Effector memory CD8-positive, alpha-beta T cell (primary cell): ENCODE data around the gene DERL2.
A peak's percentile ranks its signal among the peaks of the same experiment; 100 is the strongest.

Experiments
- ATAC-seq: fragments of 150-1000 bp; cut with Tn5 transposase; replicated peaks from 2 replicates; pipeline ENCODE4 v1.10.0; 2021; ENCODE audit warnings: mild to moderate bottlenecking, moderate library complexity
- DNase-seq, 3 experiments: peaks; one replicate each; pipeline ENCODE4 v3.0.0; 2021
- H3K27ac Mint-ChIP-seq, 2 donors: one replicate each; pipeline ENCODE4 v1.8.0; 2022; ENCODE audit warnings: mild to moderate bottlenecking in 2 of 2, mixed read lengths in 2 of 2, moderate library complexity in 2 of 2
- H3K27me3 Mint-ChIP-seq, 2 donors: one replicate each; pipeline ENCODE4 v1.8.0; 2022; ENCODE audit warnings: mixed read lengths in 2 of 2
- H3K36me3 Mint-ChIP-seq: one replicate; pipeline ENCODE4 v1.8.0; 2022; ENCODE audit warnings: mild to moderate bottlenecking, moderate library complexity, mixed read lengths; ENCODE audit not compliant: insufficient read depth
- H3K4me1 Mint-ChIP-seq, 2 donors: one replicate each; pipeline ENCODE4 v1.8.0; 2022; ENCODE audit warnings: low read depth in 2 of 2, mixed read lengths in 2 of 2
- H3K4me3 Mint-ChIP-seq, 2 donors: one replicate each; pipeline ENCODE4 v1.8.0; 2022; ENCODE audit warnings: mild to moderate bottlenecking in 2 of 2, mixed read lengths in 2 of 2, moderate library complexity in 2 of 2
- H3K9me3 Mint-ChIP-seq, 2 donors: one replicate each; pipeline ENCODE4 v1.8.0; 2022; ENCODE audit warnings: mixed read lengths in 2 of 2

DERL2 gene

DNA sequence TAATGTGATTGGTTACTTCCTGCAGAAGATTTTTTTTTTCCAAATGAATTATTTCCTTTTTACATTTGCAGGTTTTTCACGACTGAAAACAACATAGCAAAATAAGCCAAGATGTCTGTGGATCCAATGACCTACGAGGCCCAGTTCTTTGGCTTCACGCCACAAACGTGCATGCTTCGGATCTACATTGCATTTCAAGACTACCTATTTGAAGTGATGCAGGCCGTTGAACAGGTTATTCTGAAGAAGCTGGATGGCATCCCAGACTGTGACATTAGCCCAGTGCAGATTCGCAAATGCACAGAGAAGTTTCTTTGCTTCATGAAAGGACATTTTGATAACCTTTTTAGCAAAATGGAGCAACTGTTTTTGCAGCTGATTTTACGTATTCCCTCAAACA is 2.8 kb upstream of the DERL2 start:
- peak overlapping the region in 1 of 2 donors; percentile 14 for H3K27ac Mint-ChIP-seq
- peaks cover 22 to 25% of the 10 kb centered on the region in 2 donors for H3K4me1 Mint-ChIP-seq
- no peak for ATAC-seq
- no peaks in the 10 kb centered on the region for H3K27me3 Mint-ChIP-seq
- H3K4me3 Mint-ChIP-seq, result no peak overlapping the region
- no peaks in the 10 kb centered on the region for H3K9me3 Mint-ChIP-seq
- DNase-seq, result no peak
- peaks cover 48% of the 10 kb centered on the region for H3K36me3 Mint-ChIP-seq

- DNase-seq, result peak; percentile 93 to 97 (median 94)
- H3K9me3 Mint-ChIP-seq, result no peaks in the 10 kb centered on the region
- H3K27me3 Mint-ChIP-seq, result no peaks in the 10 kb centered on the region
- peaks cover 23 to 29% of the 10 kb centered on the region in 2 donors for H3K4me1 Mint-ChIP-seq
- peak within 1 kb of the TSS; percentile 97 to 99 for H3K27ac Mint-ChIP-seq
- H3K4me3 Mint-ChIP-seq, result peak within 1 kb of the TSS; percentile 95 to 96
- H3K36me3 Mint-ChIP-seq, result peaks cover 71% of the 10 kb centered on the region
- peak; percentile 85 for ATAC-seq
These were observed 487 bp upstream of the DERL2 start, which contains the start of gene MIS12 for GRCh38 chr17:5486206-5487124. Gene MIS12 (plus strand): TSS chr17:5486566. CDS start chr17:5488863, 2,297 bp downstream.

DNA sequence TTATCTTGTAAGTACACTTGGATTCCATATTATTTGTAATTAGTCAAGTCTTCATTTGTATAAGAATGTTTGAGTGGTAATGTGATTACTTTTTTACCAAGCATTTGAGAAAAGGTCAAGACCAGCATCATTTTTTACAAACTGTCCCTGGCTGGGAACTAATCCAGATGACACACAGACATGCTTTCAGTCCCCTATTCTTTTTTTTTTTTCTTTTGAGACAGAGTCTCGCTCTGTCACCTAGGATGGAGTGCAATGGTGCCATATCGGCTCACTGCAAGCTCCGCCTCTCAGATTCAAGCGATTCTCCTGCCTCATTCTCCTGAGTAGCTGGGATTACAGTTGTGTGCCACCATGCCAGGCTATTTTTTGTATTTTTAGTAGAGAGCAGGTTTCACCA is 4.5 kb downstream of the DERL2 start:
- no peak for ATAC-seq
- H3K4me3 Mint-ChIP-seq, result no peak overlapping the region
- H3K4me1 Mint-ChIP-seq, result peaks cover 21 to 31% of the 10 kb centered on the region in 2 donors
- peaks cover 92% of the 10 kb centered on the region for H3K36me3 Mint-ChIP-seq
- H3K9me3 Mint-ChIP-seq, result no peaks in the 10 kb centered on the region
- H3K27me3 Mint-ChIP-seq, result no peaks in the 10 kb centered on the region
- H3K27ac Mint-ChIP-seq, result peak overlapping the region; percentile 19 to 44
- no peak for DNase-seq

DNA sequence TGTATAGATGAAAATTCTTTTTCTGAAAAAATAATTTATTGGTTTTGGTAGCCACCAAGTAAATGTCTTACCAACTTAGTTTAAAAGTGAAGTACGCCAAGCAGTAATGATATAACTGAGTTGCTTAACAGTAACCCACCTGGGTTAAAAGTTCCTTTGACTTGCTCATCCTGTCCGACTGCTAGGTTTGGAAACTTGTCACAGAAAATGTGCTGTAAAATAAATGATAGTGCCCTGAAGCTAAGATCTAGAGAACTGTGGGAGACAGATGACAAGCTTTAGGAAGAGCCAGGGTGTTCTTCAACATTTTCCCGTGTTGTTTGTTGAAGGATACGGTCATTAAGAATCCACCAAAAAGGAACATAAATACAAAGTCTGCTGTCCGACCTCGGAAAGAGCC is 5.0 kb downstream of the DERL2 start:
- Mint-ChIP-seq H3K27ac (no peak overlapping the region), H3K27me3 (no peaks in the 10 kb centered on the region), H3K9me3 (no peaks in the 10 kb centered on the region), H3K4me3 (no peak overlapping the region), H3K4me1 (peaks cover 21 to 31% of the 10 kb centered on the region in 2 donors), H3K36me3 (peaks cover 92% of the 10 kb centered on the region)
- ATAC-seq, result no peak
- no peak for DNase-seq

DNA sequence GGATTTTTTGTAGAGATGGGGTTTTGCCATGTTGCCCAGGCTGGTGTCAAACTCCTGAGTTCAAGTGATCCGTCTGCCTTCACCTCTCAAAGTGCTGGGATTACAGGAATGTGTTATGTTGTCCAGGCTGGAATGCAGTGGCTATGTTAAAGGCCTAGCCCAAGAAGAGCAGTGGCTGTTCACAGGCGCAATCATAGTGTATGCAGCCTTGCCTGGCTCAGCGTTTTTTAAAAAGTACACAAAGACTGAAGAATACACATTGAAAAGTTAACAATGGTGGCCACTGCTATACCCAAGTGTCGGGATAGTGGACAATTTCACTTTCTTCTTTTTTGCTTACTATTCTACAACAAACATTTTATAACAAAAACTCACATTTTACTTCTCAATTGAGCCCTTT is 7.0 kb downstream of the DERL2 start:
- Mint-ChIP-seq H3K27ac (no peak overlapping the region), H3K4me3 (no peak overlapping the region), H3K36me3 (peaks cover 99% of the 10 kb centered on the region), H3K27me3 (no peaks in the 10 kb centered on the region), H3K9me3 (no peaks in the 10 kb centered on the region), H3K4me1 (peaks cover 16% of the 10 kb centered on the region in 2 donors)
- DNase-seq, result no peak
- no peak for ATAC-seq

GRCh38 chr17:5473906-5474305 is 12.1 kb downstream of the DERL2 start:
- Mint-ChIP-seq H3K9me3 (no peaks in the 10 kb centered on the region), H3K27ac (no peak overlapping the region), H3K4me3 (no peak overlapping the region), H3K36me3 (peaks cover 57% of the 10 kb centered on the region), H3K27me3 (no peaks in the 10 kb centered on the region), H3K4me1 (peaks cover 4 to 8% of the 10 kb centered on the region in 2 donors)
- no peak for ATAC-seq
- no peak for DNase-seq

DNA sequence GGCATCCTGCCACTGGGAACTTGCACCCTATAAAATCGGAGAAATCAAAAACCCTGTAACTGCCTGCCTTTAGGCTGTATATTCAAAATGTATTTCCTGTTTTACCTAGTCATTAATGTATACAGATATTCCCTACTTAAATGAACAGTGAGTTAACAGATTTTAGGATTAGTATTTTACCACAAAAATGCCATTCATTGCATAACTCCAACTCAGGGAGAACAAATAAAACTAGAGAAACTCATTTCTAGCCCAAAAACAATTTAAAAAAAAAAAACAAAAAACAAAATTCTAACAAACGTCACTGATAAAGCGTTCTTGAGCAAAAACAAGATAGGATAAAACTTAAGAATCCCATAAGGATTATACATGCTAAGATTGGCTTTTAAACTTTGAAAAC is 13.5 kb downstream of the DERL2 start:
- Mint-ChIP-seq H3K9me3 (no peaks in the 10 kb centered on the region), H3K4me3 (no peak overlapping the region), H3K36me3 (peaks cover 43% of the 10 kb centered on the region), H3K27ac (no peak overlapping the region), H3K4me1 (peaks cover 10 to 12% of the 10 kb centered on the region in 2 donors), H3K27me3 (no peaks in the 10 kb centered on the region)
- no peak for ATAC-seq
- no peak for DNase-seq

DNA sequence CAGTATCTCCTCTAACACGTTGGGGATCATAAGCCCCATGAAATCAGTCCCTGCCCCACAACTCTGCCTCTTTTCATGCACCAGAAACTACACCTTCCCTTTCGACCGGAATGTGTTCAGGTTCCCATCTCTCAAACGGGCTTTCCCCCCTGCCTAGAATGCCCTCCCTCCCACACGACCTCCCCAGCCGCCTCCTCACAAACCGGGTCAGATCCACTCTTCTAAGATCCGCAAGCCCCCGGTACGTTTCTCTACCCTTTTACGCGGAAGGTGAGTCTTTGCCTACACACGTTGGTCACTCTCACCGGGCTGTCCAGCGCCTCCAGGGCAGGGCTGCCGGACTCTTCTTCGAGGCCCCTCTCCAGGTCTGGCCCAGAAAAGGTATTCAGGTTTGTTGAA is 17.9 kb downstream of the DERL2 start:
- Mint-ChIP-seq H3K4me1 (peaks cover 22 to 33% of the 10 kb centered on the region in 2 donors), H3K27ac (peak overlapping the region; percentile 63 to 70), H3K36me3 (peaks cover 3% of the 10 kb centered on the region), H3K9me3 (no peaks in the 10 kb centered on the region), H3K4me3 (peak overlapping the region; percentile 76 to 79), H3K27me3 (no peaks in the 10 kb centered on the region)
- DNase-seq (no peak), ATAC-seq (peak; percentile 34)

- Mint-ChIP-seq H3K27me3 (no peaks in the 10 kb centered on the region), H3K4me1 (peaks cover 22 to 34% of the 10 kb centered on the region in 2 donors), H3K9me3 (no peaks in the 10 kb centered on the region), H3K36me3 (peaks cover 6% of the 10 kb centered on the region), H3K27ac (peak overlapping the region; percentile 63 to 70), H3K4me3 (peak overlapping the region; percentile 76 to 79)
- DNase-seq (no peak), ATAC-seq (no peak)
These were observed 18.6 kb downstream of the DERL2 start for GRCh38 chr17:5467416-5467815.

DNA sequence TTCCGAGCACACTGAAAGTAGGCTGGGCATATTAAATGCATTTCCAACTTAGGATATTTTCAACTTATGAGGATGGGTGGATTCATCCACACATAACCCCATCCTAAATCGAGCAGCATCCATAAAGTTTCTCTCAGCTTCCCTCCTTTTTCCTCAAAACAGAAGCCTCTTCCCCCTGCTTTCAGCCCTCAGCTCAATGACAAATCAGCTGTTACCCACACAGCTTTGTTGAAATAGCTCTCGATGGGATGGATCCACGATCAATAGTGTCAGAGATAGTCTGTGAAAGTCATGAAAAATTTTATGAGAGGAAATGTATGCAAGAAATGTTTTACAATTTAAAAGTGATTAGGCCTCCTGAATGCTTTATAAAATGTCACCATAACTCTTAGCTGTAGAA is 19.7 kb downstream of the DERL2 start:
- no peak overlapping the region for H3K4me3 Mint-ChIP-seq
- peak overlapping the region in 1 of 2 donors; percentile 63 for H3K27ac Mint-ChIP-seq
- ATAC-seq (no peak), DNase-seq (no peak)
- peaks cover 16% of the 10 kb centered on the region for H3K36me3 Mint-ChIP-seq
- H3K4me1 Mint-ChIP-seq, result peaks cover 22 to 34% of the 10 kb centered on the region in 2 donors
- no peaks in the 10 kb centered on the region for H3K27me3 Mint-ChIP-seq
- no peaks in the 10 kb centered on the region for H3K9me3 Mint-ChIP-seq

- Mint-ChIP-seq H3K27ac (peak overlapping the region in 1 of 2 donors; percentile 10), H3K27me3 (no peaks in the 10 kb centered on the region), H3K4me1 (peaks cover 22 to 34% of the 10 kb centered on the region in 2 donors), H3K4me3 (no peak overlapping the region), H3K36me3 (peaks cover 30% of the 10 kb centered on the region), H3K9me3 (no peaks in the 10 kb centered on the region)
- no peak for ATAC-seq
- DNase-seq, result no peak
These were observed 21.1 kb downstream of the DERL2 start for GRCh38 chr17:5464717-5465507.

DNA sequence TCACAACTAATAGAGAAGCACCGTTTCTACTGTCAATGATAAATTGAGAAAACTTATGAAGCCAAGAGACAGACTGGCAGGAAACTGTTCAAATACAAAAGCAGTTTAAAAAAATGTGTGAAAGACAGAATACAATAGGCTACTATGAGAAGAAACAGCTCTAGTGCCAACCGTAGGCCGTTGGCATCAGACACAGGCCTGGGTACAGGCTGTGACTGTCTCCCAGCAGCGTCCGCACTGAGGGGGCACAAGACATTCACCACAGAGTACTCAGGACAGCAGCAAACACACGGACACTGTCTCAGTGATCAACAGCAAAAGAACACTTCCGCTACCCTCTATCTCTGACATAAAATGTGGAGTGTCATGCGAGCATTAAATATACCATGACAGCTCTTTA is 39.2 kb downstream of the DERL2 start:
- H3K4me3 Mint-ChIP-seq, result no peak overlapping the region
- H3K36me3 Mint-ChIP-seq, result peaks cover 21% of the 10 kb centered on the region
- no peak for ATAC-seq
- H3K27ac Mint-ChIP-seq, result no peak overlapping the region
- H3K9me3 Mint-ChIP-seq, result no peaks in the 10 kb centered on the region
- H3K4me1 Mint-ChIP-seq, result no peaks in the 10 kb centered on the region
- no peak for DNase-seq
- H3K27me3 Mint-ChIP-seq, result no peaks in the 10 kb centered on the region

DNA sequence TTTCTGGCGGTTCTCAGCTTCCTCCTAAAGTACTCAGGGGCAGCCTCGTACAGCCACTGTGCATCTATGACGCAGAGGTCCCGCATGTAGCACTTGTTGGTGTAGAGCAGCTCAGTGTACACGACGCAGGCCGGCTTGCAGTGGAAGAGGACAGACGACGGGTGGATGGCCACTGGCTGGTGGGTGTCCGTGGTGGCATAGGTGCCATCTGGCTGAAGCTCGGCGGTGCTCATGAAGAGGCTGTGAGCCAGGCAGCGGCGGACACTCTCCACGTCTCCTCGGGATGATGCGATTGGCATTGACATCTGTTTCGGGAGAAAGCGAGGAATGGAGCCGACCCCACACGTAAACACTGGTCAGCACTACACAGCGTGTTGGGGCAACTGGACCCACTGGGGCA is 41.8 kb downstream of the DERL2 start:
- DNase-seq, result no peak
- Mint-ChIP-seq H3K27ac (no peak overlapping the region), H3K4me3 (no peak overlapping the region), H3K27me3 (no peaks in the 10 kb centered on the region), H3K36me3 (peaks cover 16% of the 10 kb centered on the region), H3K4me1 (peaks cover 5 to 6% of the 10 kb centered on the region in 2 donors), H3K9me3 (no peaks in the 10 kb centered on the region)
- no peak for ATAC-seq
